ENCODE data around the gene PNMT. TPM values are rescaled to one million over a fixed set of nuclear protein-coding genes. Genes with fewer than 3 reads are reported as not detected.

Gene PNMT
- polyA plus RNA-seq, 3 donors = not detected

- DNase-seq = no peak
- 100% methylated on average over 3 of the region's 5 CpGs for WGBS (ENCODE audit: insufficient coverage)
- H3K4me2 ChIP-seq (replicated peaks; ENCODE audit: extremely low read depth, low read length, poor library complexity, severe bottlenecking) = no peak overlapping the region
- H3K36me3 Mint-ChIP-seq = peaks cover 0 to 3% of the 10 kb centered on the region in 2 donors
- H3K9me3 ChIP-seq (replicated peaks in 1 of 2; ENCODE audit: control insufficient read depth in 1 of 2, insufficient read depth in 1 of 2, low read length in 2 of 2) = no peaks in the 10 kb centered on the region
- no peak overlapping the region for H3K27ac Mint-ChIP-seq
- peaks cover 21 to 29% (median 28%) of the 10 kb centered on the region in 3 donors for H3K27me3 Mint-ChIP-seq (ENCODE audit: low read depth in 3 of 3)
- H3K27ac ChIP-seq (ENCODE audit: low read depth in 1 of 2, low read length in 2 of 2) = no peak overlapping the region
- no peak overlapping the region for H3K4me3 ChIP-seq (replicated peaks in 1 of 3; ENCODE audit: low read depth in 2 of 3, low read length in 3 of 3)
- TF ChIP-seq, protein P1, sequence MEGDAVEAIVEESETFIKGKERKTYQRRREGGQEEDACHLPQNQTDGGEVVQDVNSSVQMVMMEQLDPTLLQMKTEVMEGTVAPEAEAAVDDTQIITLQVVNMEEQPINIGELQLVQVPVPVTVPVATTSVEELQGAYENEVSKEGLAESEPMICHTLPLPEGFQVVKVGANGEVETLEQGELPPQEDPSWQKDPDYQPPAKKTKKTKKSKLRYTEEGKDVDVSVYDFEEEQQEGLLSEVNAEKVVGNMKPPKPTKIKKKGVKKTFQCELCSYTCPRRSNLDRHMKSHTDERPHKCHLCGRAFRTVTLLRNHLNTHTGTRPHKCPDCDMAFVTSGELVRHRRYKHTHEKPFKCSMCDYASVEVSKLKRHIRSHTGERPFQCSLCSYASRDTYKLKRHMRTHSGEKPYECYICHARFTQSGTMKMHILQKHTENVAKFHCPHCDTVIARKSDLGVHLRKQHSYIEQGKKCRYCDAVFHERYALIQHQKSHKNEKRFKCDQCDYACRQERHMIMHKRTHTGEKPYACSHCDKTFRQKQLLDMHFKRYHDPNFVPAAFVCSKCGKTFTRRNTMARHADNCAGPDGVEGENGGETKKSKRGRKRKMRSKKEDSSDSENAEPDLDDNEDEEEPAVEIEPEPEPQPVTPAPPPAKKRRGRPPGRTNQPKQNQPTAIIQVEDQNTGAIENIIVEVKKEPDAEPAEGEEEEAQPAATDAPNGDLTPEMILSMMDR (IDR thresholded peaks at IDR 0.05) = no peak
- peaks cover 1% of the 10 kb centered on the region for H3K4me1 Mint-ChIP-seq
- H4K20me1 ChIP-seq (ENCODE audit: insufficient read depth, low read length) = no peaks in the 10 kb centered on the region
- no peak overlapping the region for H3K4me3 Mint-ChIP-seq
- H3K4me1 ChIP-seq (ENCODE audit: control insufficient read depth in 1 of 2, insufficient read depth in 2 of 2, low read length in 2 of 2) = no peaks in the 10 kb centered on the region
- no peak overlapping the region for H3K9ac ChIP-seq (ENCODE audit: insufficient read depth, low read length, poor library complexity, severe bottlenecking)
- intact Hi-C loops (cut with micrococcal nuclease) = no loop called here
- peaks cover 8 to 15% of the 10 kb centered on the region in 2 donors for H3K27me3 ChIP-seq (ENCODE audit: control insufficient read depth in 2 of 2, insufficient read depth in 2 of 2, low read length in 2 of 2)
- H2AFZ ChIP-seq (ENCODE audit: insufficient read depth, low read depth, low read length, poor library complexity, severe bottlenecking) = no peak overlapping the region
- no peaks in the 10 kb centered on the region for H3K79me2 ChIP-seq (ENCODE audit: insufficient read depth, low read length)
- H3K36me3 ChIP-seq (replicated peaks in 1 of 2; ENCODE audit: control insufficient read depth in 1 of 2, insufficient read depth in 2 of 2, low read length in 2 of 2) = no peaks in the 10 kb centered on the region
- H3K9me3 Mint-ChIP-seq = peaks cover 0 to 6% (median 3%) of the 10 kb centered on the region in 7 donors
Observed at GRCh38 chr17:39694593-39694992, 26.3 kb downstream of the PNMT start.

DNA sequence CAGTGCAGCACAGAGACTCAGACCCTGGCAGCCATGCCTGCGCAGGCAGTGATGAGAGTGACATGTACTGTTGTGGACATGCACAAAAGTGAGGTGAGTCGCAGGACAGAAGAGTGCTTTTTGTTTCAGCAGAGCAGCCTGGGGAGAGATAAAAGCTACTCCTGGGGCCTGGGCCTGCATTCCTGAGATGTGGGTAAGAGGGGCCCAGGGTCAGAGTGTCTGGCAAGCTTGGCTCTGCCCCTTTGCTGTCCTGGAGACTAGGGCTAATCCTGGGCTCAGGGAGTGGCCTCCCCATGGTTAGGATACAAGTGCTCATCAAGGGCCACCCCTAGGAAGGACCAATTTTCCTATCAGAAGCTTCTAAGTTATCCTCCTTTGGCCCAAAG lies 26.8 kb downstream of the PNMT start:
- Histone ChIP-seq H3K4me2 (replicated peaks; ENCODE audit: extremely low read depth, low read length, poor library complexity, severe bottlenecking) (no peak overlapping the region), H3K36me3 (replicated peaks in 1 of 2; ENCODE audit: control insufficient read depth in 1 of 2, insufficient read depth in 2 of 2, low read length in 2 of 2) (no peaks in the 10 kb centered on the region), H3K9me3 (replicated peaks in 1 of 2; ENCODE audit: control insufficient read depth in 1 of 2, insufficient read depth in 1 of 2, low read length in 2 of 2) (peaks cover 0 to 4% of the 10 kb centered on the region in 2 donors), H3K27me3 (ENCODE audit: control insufficient read depth in 2 of 2, insufficient read depth in 2 of 2, low read length in 2 of 2) (peaks cover 10 to 19% of the 10 kb centered on the region in 2 donors), H3K4me3 (replicated peaks in 1 of 3; ENCODE audit: low read depth in 2 of 3, low read length in 3 of 3) (no peak overlapping the region), H3K27ac (ENCODE audit: low read depth in 1 of 2, low read length in 2 of 2) (no peak overlapping the region), H4K20me1 (ENCODE audit: insufficient read depth, low read length) (no peaks in the 10 kb centered on the region), H3K4me1 (ENCODE audit: control insufficient read depth in 1 of 2, insufficient read depth in 2 of 2, low read length in 2 of 2) (no peaks in the 10 kb centered on the region), H2AFZ (ENCODE audit: insufficient read depth, low read depth, low read length, poor library complexity, severe bottlenecking) (no peak overlapping the region), H3K79me2 (ENCODE audit: insufficient read depth, low read length) (no peaks in the 10 kb centered on the region), H3K9ac (ENCODE audit: insufficient read depth, low read length, poor library complexity, severe bottlenecking) (no peak overlapping the region)
- Mint-ChIP-seq H3K27me3 (ENCODE audit: low read depth in 3 of 3) (peaks cover 23 to 33% (median 32%) of the 10 kb centered on the region in 3 donors), H3K36me3 (peaks cover 3 to 5% of the 10 kb centered on the region in 2 donors), H3K27ac (no peak overlapping the region), H3K9me3 (peaks cover 0 to 8% (median 5%) of the 10 kb centered on the region in 7 donors), H3K4me3 (no peak overlapping the region), H3K4me1 (peaks cover 4% of the 10 kb centered on the region)
- 100% methylated on average over 2 of the region's 2 CpGs for WGBS (ENCODE audit: insufficient coverage)
- TF ChIP-seq, protein P1 (IDR thresholded peaks at IDR 0.05) = no peak
- intact Hi-C loops (cut with micrococcal nuclease) = no loop called here
- DNase-seq = no peak

Measured in CD14-positive monocyte (primary cell).